Measurements from ENCODE around the gene HINFP. TPM values are rescaled to one million over a fixed set of nuclear protein-coding genes. Genes with fewer than 3 reads are reported as not detected.

Gene HINFP
- total and polyA plus RNA-seq, 2 of the 8 experiments (the other 6 are each of a cell fraction or from before 2014, with no cell fraction given): 35.0 to 37.3 TPM

DNA sequence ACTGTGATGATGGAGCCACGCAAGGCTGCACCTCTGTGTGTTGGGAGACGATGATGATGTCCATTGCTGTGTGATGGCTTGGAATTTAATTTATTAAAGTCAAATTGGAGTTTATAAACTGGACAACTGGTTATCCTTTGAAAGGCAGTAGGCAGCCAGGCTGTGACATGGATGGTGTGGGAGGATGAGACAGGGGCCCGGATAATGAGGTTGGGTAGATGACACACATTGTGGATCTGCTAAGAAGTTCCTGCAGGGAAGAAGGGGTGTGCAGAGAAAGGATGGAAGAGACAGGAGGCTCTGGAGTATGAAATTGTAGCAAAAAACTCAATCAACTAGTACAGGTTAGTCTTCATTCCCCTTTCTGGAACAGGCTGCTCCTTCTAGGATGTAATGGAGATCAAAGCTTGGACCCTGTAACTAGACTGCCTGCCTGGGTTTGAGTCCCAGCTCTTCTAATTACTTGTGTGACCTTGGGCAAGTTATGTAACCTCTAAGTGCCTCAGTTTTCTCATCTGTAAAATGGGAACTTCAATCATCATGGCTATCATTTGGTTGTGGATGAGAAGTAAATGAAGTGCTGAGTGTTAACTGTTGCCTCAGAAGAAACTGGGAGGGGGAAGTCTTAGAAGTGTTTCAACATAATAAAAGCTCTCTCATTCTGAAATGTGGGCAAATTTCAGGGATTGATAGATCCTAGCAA lies 4.2 kb upstream of the HINFP start:
- H3K9ac ChIP-seq (replicated peaks in 1 of 4; ENCODE audit: extremely low read depth in 1 of 4, low read depth in 3 of 4, low read length in 3 of 4): no peak overlapping the region
- no peaks in the 10 kb centered on the region for H3K9me3 ChIP-seq (ENCODE audit: insufficient read depth in 2 of 2, low read depth in 1 of 2, low read length in 1 of 2)
- POLR2A ChIA-PET (ENCODE audit: partially characterized antibody): interaction anchor here (0.6 to 0.8 kb wide), 3 partner anchors 23 to 64 kb away, joined by 3 read pairs; no protein-coding TSS in a partner anchor
- no peak overlapping the region for H2AFZ ChIP-seq (ENCODE audit: low read length)
- no peaks in the 10 kb centered on the region for H3K36me3 ChIP-seq (ENCODE audit: control insufficient read depth in 2 of 4, insufficient read depth in 4 of 4, low read length in 3 of 4)
- no peak overlapping the region for H3K23ac ChIP-seq (ENCODE audit: insufficient read length)
- H2BK5ac ChIP-seq (ENCODE audit: low read depth, low read length): no peak overlapping the region
- no peak overlapping the region for H2BK20ac ChIP-seq (ENCODE audit: low read length)
- peaks cover 2 to 6% of the 10 kb centered on the region in 2 experiments for H3K79me2 ChIP-seq (ENCODE audit: control insufficient read depth in 1 of 2, insufficient read depth in 2 of 2, low read length in 2 of 2)
- no peak overlapping the region for H3K27ac ChIP-seq (ENCODE audit: low read depth, low read length)
- no peak overlapping the region for H2AK5ac ChIP-seq (ENCODE audit: low read depth, low read length)
- no peaks in the 10 kb centered on the region for H3K27me3 ChIP-seq (replicated peaks in 1 of 4; ENCODE audit: control insufficient read depth in 3 of 4, extremely low read depth in 1 of 4, insufficient read depth in 3 of 4, low read length in 3 of 4)
- CTCF ChIA-PET (ENCODE audit: partially characterized antibody): interaction anchor here (1.4 to 4.9 kb wide), 3 partner anchors 9 to 28 kb away, joined by 4 to 26 read pairs (median 5); partner anchors contain the start of gene C2CD2L
- H4K8ac ChIP-seq (ENCODE audit: extremely low read depth, insufficient read depth, low read length): no peak overlapping the region
- no peak overlapping the region for H3K56ac ChIP-seq (replicated peaks; ENCODE audit: insufficient read length, low read depth, low read length)
- H3K18ac ChIP-seq (ENCODE audit: extremely low read depth, low read length): no peak overlapping the region
- no peak overlapping the region for H2BK12ac ChIP-seq (ENCODE audit: low read depth, low read length)
- no peak for DNase-seq (ENCODE audit: low read depth in 1 of 2, low spot score in 2 of 2)
- H2BK15ac ChIP-seq (ENCODE audit: low read length): no peak overlapping the region
- H3K4me1 ChIP-seq (replicated peaks in 1 of 4; ENCODE audit: control insufficient read depth in 3 of 4, insufficient read depth in 4 of 4, low read length in 3 of 4): peaks cover under 1 to 5% (median 3%) of the 10 kb centered on the region in 4 experiments; a peak in 6 of 7 replicates
- H3K4ac ChIP-seq (replicated peaks; ENCODE audit: insufficient read length, low read depth, low read length): no peak overlapping the region
- H4K5ac ChIP-seq (ENCODE audit: insufficient read length, low read depth, low read length): no peak overlapping the region
- peaks cover 3% of the 10 kb centered on the region; the same call in 1 of the 2 replicates for H3K23me2 ChIP-seq (ENCODE audit: low read depth, low read length)
- no peak overlapping the region for H2BK120ac ChIP-seq (replicated peaks; ENCODE audit: low read depth, low read length)
- no peaks in the 10 kb centered on the region for H4K20me1 ChIP-seq (replicated peaks in 1 of 2; ENCODE audit: control insufficient read depth in 1 of 2, insufficient read depth in 2 of 2, low read length in 2 of 2)
- 92% methylated on average over 3 of the region's 3 CpGs; no CpG with 5 or more reads in 1 of the 2 experiments for WGBS, 2 experiments (ENCODE audit: extremely low coverage in 1 of 2, insufficient coverage in 1 of 2, insufficient read length in 1 of 2, insufficient replicate concordance in 2 of 2, low coverage in 1 of 2, low lambda C conversion rate in 2 of 2, missing lambda C conversion rate in 1 of 2)
- no peak for FAIRE-seq
- H3K4me3 ChIP-seq (ENCODE audit: extremely low read depth in 1 of 4, insufficient read depth in 2 of 4, low read depth in 3 of 4, low read length in 4 of 4): no peak overlapping the region
- H3K14ac ChIP-seq (ENCODE audit: insufficient read length): no peak overlapping the region
- H3K79me1 ChIP-seq (ENCODE audit: low read depth, low read length): 0 out of 2 replicates have a peak, but pooled peaks cover 2% of the 10 kb centered on the region
- H3K4me2 ChIP-seq (ENCODE audit: insufficient read depth in 1 of 2, low read depth in 2 of 2, low read length in 2 of 2): no peak overlapping the region
- no peak overlapping the region for H4K91ac ChIP-seq (replicated peaks; ENCODE audit: insufficient read length, low read length)
- TF ChIP-seq YY1 (IDR thresholded peaks at IDR 0.05; ENCODE audit: low read depth, low read length) (no peak), POLR2AphosphoS5 (IDR thresholded peaks at IDR 0.05; ENCODE audit: low read depth, low read length) (no peak), TBP (IDR thresholded peaks at IDR 0.05; ENCODE audit: low read depth, low read length) (no peak), RFX5 (IDR thresholded peaks at IDR 0.05; ENCODE audit: borderline replicate concordance, low read depth, low read length) (no peak), KDM4A (IDR thresholded peaks at IDR 0.05; ENCODE audit: low read depth, low read length, severe bottlenecking) (no peak), TCF12 (IDR thresholded peaks at IDR 0.05; ENCODE audit: low read depth, low read length) (no peak), SP1 (IDR thresholded peaks at IDR 0.05; ENCODE audit: low read depth, low read length) (no peak), NRF1 (IDR thresholded peaks at IDR 0.05; ENCODE audit: low read depth, low read length) (no peak), CHD2 (IDR thresholded peaks at IDR 0.05; ENCODE audit: low read length) (no peak), JUN (IDR thresholded peaks at IDR 0.05; ENCODE audit: low read depth, low read length) (no peak)
- TF ChIP-seq, protein P1, sequence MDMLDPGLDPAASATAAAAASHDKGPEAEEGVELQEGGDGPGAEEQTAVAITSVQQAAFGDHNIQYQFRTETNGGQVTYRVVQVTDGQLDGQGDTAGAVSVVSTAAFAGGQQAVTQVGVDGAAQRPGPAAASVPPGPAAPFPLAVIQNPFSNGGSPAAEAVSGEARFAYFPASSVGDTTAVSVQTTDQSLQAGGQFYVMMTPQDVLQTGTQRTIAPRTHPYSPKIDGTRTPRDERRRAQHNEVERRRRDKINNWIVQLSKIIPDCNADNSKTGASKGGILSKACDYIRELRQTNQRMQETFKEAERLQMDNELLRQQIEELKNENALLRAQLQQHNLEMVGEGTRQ (IDR thresholded peaks at IDR 0.05; ENCODE audit: low read length): no peak
- TF ChIP-seq, protein P2, sequence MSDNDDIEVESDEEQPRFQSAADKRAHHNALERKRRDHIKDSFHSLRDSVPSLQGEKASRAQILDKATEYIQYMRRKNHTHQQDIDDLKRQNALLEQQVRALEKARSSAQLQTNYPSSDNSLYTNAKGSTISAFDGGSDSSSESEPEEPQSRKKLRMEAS (IDR thresholded peaks at IDR 0.05): no peak

All from H1 (cell line).